Thoracic aorta endothelial cell (primary cell): ENCODE data around the gene KPRP. TPM values are rescaled to one million over a fixed set of nuclear protein-coding genes. Genes with fewer than 3 reads are reported as not detected.

Experiments
- total RNA-seq: library from RNA; depleted of rRNA; stranded (reverse); fragments of >200 nt; gene quantifications from 2 replicates; pipeline ENCODE4 v1.2.3, GENCODE V29; 2012

Gene KPRP
- not detected in 2 replicates for total RNA-seq

DNA sequence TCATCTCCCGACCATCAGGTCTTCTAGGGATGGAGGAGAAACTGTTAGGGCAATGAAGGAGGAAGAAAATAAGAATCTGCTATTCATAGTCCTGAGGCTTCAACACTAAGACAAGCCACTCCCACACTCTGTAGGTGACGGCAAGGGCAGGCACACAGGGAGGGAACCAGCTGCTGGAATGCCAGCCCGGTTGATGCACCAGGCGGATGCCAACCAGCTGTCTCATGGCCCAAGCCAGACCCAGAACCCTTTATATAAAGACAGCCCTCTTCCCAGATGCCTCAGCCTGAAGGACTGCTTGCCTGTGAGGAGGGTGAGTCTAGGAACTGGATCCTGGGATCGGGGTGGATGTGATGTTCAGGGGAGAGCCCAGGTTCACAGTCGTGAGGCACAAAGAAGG, at the start of gene KPRP:
Gene KPRP, plus strand, starts transcription at position 279 of the 400 bp plus-strand sequence. CDS start 1,564 bp downstream, outside the sequence.

GRCh38 chr1:152774875-152775274, 17.1 kb downstream of the KPRP start, which contains the start of gene LCE1F:
Gene LCE1F (plus strand): TSS chr1:152775140. CDS start chr1:152776372, 1,232 bp downstream.

DNA sequence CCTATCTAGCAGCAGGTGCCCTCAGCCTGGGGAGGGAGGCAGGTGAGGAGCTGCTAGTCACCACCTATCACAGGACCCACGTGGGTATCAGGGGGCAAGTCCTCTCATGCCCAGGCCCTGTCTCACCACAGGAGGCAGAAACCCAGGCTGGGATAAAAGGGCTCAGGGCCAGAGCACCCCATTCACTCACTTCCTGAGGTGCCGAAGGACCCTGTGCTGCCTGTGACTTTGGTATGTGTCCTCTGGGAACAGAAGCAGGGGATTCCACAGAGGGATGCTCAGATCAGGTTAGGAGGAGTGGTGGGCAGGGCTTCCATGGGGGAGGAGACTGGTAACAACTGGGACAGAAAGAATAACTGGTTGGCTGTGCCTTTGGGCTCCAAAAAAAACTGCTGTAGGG, 28.3 kb downstream of the KPRP start, which contains the start of gene LCE1E:
Gene LCE1E, plus strand, starts transcription at position 181 of the 400 bp plus-strand sequence. CDS start 1,043 bp downstream, outside the sequence.

DNA sequence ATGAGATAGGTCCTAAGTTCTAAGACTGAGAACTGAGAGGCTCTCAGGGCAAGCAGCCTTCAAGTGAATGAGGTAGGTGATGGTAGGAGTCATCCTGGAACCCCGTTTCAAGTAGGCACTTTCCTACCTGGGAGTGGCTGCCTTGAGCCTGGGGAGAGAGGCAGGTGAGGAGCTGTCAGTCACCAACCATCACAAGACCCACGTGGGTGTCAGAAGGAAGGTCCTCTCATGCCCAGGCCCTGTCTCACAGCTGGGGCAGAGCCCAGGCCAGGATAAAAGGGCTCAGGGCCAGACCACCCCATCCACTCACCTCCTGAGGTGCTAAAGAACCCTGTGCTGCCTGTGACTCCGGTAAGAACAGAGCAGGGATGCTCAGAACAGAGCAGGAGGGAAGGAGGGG, 38.6 kb downstream of the KPRP start, which contains the start of gene LCE1D:
Gene LCE1D, plus strand, starts transcription at position 301 of the 400 bp plus-strand sequence. CDS start 1,074 bp downstream, outside the sequence.

DNA sequence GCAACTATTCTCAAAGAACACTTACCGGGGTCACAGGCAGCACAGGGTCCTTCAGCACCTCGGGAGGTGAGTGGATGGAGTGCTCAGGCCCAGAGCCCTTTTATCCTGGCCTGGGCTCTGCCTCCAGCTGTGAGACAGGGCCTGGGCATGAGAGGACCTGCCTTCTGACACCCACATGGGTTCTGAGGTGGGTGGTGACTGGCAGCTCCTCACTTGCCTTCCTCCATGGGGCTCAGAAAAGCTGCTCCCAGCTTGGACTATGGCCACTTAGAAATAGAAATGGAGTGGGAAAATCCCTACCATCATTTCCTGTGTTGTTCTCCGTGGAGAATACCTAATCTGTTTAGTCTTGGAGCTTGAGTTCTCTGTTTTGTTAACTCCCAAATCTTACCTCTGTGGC, 48.8 kb downstream of the KPRP start, which contains the start of gene LCE1C:
Gene LCE1C, minus strand, starts transcription at position 76 of the 400 bp plus-strand sequence. CDS start 1,173 bp downstream, outside the sequence.

Other genes starting within 250 kb of the KPRP start
- gene LCE5A, start 247.2 kb upstream of the KPRP start, total RNA-seq, result not detected in 2 replicates
- not detected in 2 replicates for gene CRCT1, start 243.5 kb upstream of the KPRP start, total RNA-seq
- gene LCE3E, start 191.2 kb upstream of the KPRP start, total RNA-seq, result not detected in 2 replicates
- not detected in 2 replicates for gene LCE3D, start 177.5 kb upstream of the KPRP start, total RNA-seq
- gene LCE3C, start 157.8 kb upstream of the KPRP start, total RNA-seq, result not detected in 2 replicates
- not detected in 2 replicates for gene LCE3B, start 144.2 kb upstream of the KPRP start, total RNA-seq
- gene LCE3A, start 134.9 kb upstream of the KPRP start, total RNA-seq, result not detected in 2 replicates
- gene LCE2D, start 94.6 kb upstream of the KPRP start, total RNA-seq, result not detected in 2 replicates
- not detected in 2 replicates for gene LCE2C, start 82.7 kb upstream of the KPRP start, total RNA-seq
- not detected in 2 replicates for gene LCE2B, start 71.9 kb upstream of the KPRP start, total RNA-seq
- not detected in 2 replicates for gene LCE2A, start 59.7 kb upstream of the KPRP start, total RNA-seq
- not detected in 2 replicates for gene LCE4A, start 49.9 kb upstream of the KPRP start, total RNA-seq
- gene LCE1F, start 17.1 kb downstream of the KPRP start, total RNA-seq, result not detected in 2 replicates
- not detected in 2 replicates for gene LCE1E, start 28.2 kb downstream of the KPRP start, total RNA-seq
- not detected in 2 replicates for gene LCE1D, start 38.7 kb downstream of the KPRP start, total RNA-seq
- not detected in 2 replicates for gene LCE1C, start 48.6 kb downstream of the KPRP start, total RNA-seq
- gene LCE1B, start 53.9 kb downstream of the KPRP start, total RNA-seq, result 0.22 TPM in 1 of 2 replicates, not detected in the other
- not detected in 2 replicates for gene LCE1A, start 69.4 kb downstream of the KPRP start, total RNA-seq
- not detected in 2 replicates for gene LCE6A, start 84.8 kb downstream of the KPRP start, total RNA-seq
- gene LCE7A, start 102.0 kb downstream of the KPRP start, total RNA-seq, result not detected in 2 replicates
- not detected in 2 replicates for gene SMCP, start 120.3 kb downstream of the KPRP start, total RNA-seq
- not detected in 2 replicates for gene IVL, start 150.5 kb downstream of the KPRP start, total RNA-seq
- not detected in 2 replicates for gene SPRR5, start 189.2 kb downstream of the KPRP start, total RNA-seq
- not detected in 2 replicates for gene SPRR4, start 212.6 kb downstream of the KPRP start, total RNA-seq
- gene SPRR1A, start 226.1 kb downstream of the KPRP start, total RNA-seq, result not detected in 2 replicates
- not detected in 2 replicates for gene SPRR3, start 243.7 kb downstream of the KPRP start, total RNA-seq